ENCODE results near the gene ZBTB7C.

ZBTB7C gene

DNA sequence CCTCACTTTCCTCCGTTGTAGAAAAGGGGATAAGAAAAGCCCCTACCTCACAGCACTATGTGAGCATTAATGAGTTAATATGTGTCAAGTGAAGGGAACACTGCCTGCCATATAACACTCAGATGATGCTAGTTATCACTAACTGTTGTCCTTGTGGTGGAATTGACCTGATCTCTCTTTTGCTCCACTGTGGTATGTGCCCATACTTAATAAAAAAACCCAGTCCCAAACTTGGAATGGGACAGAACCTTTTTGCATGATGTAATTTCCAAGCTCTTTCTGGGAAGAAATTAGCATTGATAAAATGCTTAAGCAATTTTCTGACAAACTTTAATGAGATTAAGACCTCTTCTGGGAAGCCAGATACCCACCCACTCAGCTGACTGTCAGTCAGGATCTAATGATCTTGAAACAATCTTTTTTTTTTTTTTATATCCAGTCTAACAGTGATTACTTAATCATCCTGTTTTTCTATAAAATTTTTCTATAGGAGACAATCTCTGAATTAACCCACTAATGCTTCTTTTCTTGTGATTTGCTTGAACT, 158.7 kb downstream of the ZBTB7C start:
- DNase-seq: no peak

DNA sequence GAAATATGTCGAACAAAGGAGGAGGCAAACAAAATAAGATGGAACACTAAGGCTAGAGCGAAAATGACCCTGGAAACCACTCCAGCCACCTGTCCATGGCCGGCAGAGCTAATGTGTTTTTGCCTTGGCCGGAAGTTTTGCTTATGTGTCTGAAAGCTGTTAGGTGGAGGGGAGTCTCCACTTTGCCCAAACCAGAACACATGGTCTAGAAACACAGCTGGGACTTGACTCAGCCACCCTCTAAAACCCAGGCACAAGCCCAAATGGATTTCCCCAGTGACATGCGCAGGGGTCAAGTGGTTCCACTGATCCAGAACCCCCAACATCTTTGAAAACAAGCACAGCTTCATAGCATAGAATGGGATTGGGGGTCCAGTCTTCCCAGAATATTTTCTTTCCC, 159.3 kb downstream of the ZBTB7C start:
- no peak for DNase-seq

DNA sequence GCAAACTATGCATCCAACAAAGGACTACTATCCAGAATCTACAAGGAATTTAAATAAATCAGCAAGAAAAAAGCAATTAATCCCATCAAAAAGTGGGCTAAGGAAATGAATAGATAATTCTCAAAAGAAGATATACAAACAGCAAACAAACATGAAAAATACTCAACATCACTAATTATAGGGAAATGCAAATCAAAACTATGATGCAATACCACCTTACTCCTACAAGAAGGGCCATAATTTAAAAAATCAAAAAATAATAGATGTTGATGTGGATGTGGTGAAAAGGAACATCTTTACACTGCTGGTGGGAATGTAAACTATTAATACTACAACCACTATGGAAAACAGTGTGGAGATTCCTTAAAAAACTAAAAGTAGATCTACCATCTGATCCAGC, 164.7 kb downstream of the ZBTB7C start:
- DNase-seq: no peak

DNA sequence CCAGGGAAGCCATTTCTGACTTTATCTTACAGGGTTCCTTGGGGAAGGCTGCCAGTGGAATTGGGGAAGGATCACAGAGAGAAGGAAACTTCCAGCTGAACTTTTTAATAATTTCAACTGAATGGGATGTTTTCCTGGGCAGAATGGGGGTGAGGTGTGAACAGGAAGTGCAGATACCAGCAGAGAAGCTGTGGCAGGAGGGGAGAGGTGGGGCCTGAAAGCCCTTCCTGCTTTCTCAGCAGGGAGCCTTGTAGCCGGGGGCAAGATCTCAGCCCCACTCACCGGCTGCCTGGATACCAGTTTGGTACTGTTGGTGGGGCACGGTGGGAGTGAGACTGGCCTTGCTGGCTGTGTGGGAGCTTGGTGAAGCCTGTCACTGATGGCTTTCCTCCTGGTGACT, 170.5 kb downstream of the ZBTB7C start:
- no peak for DNase-seq

DNA sequence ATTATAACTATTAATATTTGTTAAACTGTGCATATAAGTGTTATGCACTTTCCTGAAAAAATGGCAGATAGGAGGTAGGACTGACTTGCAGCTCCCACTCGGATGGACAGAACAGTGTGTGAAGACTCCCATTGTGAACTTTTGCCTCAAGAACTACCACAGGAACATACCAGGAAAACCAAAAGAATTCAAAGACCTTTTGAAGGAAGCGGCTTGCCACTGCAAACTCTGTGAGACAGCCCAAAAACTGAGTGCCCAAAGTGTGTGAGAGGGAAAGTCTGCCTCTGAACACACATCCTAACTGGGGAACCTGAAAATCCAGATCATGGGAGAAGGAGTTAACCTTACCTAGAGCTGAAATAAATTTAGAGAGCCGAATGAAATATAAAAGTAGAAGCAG, 171.0 kb downstream of the ZBTB7C start:
- DNase-seq: no peak

DNA sequence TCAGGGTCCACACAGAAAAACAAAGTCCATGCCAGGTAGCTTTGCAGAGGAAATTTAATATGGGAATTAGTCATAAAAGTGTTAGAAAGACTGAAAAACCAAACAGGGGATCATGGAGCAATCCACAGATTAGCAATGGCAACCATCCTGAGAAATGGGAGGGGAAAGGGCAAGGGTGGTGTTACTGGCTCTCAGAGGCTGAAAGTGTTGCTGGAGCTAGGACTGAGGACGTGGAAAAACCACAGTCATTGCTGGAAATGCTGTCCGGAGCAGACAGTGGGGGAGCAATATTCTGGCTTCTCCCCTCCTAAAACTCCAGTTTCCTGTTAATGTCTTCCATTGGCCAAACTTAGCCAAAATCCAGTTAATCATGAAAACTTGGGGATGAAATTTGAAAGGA, 172.4 kb downstream of the ZBTB7C start:
- no peak for DNase-seq

DNA sequence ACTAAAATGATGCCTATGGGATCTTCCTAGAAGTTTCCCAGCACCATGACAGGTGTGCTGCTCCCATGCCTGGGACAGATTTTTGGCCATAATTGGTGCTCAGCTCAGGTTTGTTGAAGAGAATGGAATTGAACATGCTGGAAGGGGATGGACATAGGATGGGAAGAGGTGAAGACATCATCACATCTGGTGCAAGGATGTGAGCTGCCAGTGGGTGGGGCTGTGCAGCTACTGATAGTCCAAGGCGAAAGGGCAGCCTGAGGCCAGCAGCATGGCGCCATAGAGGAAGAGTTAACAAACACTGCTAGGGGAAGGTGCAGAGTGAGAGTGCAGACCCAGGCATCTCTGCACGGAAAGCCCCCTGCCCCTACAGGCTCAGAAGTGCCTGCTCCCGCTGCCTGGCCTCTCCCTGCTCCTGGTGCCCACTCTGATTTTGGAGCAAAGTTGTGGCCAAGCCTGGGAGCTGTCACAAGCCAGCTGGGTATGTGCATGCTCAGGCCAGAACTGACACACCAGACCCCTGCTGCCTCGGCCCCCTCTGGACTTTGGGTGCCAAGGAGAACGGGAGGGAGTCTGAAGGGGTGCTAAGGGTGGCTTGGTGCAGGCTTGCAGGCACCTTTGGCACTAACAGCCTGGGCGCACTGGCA, 178.6 kb downstream of the ZBTB7C start:
- DNase-seq: peak; percentile 52

DNA sequence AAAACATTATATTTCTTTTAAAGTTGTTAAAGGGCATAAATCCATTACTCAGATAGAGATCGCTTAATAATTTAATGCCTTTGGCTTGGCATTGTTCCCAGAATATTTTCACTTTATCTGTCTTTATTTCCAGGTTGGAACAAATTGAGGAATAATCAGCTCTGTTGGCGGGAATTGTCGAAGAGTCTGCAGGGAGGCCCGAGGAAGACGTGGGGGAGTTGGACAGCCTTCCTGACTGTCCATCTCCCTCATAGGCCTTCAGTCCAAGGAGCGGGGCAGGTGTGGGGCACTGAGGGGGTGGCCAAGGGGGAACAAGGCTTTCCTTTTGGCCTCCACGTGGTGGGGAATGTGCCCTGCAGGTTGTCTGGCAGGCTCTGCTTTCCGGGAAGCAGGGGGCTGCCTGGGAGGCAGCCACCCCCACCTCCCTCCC, 179.6 kb downstream of the ZBTB7C start:
- peak; percentile 69 for DNase-seq

DNA sequence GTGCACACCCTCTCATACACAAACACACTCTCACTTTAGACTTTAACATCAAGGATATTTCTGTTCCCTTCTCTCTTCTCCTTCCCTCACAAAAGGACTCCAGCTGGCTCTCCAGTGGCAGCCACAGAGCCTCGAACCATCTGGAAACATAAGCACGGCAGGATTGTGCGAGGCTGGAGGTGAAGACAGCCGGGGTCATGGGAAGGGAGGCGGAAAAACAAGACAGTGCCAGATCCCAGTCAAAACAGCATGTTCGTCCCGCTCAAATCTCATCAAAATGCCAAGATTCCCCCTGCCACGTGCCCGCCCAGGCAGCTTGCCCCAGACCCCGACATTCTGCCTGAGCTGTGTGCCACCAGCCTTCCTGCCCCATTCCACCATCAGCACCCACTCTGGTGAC, 180.3 kb downstream of the ZBTB7C start:
- peak; percentile 33 for DNase-seq

DNA sequence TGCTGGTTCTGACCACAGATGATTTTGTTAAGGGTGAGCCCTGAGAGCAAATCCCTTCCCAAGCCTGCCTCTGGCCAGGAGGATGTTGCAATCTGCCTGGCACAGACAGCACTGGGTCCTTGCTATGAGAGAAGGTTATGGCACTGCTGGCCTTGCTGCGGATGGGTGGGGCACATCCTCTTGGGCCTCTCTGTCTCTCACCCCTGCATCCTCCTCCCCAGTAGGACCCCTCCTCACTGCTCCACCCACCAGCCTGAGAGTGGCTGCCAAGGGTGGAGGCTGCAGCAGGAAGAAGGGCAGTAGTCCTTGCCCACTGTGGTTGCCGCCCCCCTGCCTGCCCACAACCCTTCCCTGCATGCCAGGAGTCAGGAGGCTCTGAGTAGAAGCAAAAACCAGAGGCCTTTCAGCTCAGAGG, 180.9 kb downstream of the ZBTB7C start:
- peak; percentile 38 for DNase-seq

DNA sequence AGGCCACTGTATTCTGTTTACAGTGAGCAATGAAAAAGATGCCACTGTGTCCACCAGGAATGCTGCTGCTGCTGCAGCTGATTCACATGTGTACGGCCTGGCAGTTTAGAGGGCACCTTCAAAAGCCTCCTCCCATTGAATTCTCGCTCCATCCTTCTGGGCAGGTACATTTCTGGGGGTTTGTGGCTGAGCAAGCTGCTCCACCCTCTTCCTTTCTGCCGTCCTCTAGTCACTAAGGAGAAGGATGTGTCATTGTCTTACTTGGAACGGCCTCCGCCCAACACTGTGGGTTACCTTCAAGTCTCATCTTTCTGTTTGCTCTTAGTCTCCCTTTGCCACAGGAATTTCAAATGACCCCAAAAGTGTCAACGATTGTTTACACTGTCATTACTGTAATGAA, 182.0 kb downstream of the ZBTB7C start:
- peak; percentile 52 for DNase-seq

DNA sequence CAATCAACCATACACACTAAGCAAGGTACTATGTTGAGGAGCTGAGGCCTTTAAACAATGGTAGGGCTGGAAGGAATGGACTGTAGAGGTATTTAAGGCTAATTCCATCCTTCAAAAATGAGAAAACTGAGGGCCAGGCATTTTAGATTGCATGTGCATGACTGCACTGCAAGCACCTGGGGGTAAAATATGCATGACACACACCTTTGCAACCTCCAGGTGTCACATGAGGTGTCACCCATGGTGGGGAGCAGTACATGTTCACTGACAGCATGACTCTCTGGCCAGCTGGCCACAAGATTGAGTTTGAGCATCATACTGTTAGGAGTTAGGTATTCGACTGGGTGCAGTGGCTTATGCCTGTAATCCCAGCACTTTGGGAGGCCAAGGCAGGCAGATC, 182.8 kb downstream of the ZBTB7C start:
- DNase-seq: no peak

DNA sequence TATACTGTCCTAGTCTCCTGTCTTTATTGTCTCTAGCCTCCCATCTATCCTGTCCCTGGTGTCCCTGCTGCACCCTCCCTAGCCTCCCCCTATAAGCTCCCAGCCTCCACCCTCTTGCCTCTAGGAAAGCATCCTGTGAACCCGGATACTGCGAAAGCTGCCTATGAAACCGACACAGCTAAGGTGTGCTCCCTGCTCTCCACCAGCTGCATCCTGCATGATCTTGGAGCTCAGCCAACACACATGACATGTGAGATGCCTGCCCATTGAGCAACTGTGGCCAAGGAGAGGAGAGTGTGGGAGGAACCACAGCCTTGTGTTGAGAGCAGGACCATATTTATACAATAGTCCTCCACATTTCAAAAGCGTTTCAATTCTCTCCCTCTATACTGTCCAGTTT, 187.1 kb downstream of the ZBTB7C start:
- peak; percentile 98 for DNase-seq

DNA sequence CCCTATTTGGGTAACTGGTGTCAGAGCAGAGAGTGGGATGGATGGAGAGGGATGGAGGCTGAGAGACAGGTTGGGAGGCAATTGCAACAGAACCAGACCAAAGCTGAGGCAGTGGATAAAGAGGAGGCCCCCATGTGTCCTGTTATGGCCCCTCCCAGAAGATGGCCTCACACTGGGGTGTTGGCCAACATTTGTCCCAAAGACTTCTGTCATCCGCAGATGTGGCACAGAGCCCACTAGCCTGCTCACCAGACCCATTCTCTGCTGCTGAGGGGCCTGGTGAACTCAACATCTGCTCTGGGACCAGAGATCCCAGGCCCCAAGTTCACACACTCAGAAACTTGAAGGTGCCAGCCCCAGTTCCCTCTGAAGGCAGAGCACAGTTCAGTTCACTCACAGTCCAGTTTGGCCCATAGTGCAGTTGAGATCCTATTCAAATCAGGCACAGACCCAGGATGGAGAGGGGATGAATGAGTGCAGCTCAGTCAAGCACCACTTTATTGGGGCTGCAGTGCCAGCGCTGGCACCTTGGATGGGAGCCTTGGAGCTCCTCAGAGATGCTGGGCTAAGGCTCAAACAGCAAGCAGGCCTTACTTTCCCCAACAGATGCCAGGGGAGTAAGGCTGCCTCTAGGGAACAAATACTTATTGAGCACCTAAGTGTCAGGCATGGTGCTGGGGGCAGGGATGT, 189.2 kb downstream of the ZBTB7C start:
- peak; percentile 40 for DNase-seq

DNA sequence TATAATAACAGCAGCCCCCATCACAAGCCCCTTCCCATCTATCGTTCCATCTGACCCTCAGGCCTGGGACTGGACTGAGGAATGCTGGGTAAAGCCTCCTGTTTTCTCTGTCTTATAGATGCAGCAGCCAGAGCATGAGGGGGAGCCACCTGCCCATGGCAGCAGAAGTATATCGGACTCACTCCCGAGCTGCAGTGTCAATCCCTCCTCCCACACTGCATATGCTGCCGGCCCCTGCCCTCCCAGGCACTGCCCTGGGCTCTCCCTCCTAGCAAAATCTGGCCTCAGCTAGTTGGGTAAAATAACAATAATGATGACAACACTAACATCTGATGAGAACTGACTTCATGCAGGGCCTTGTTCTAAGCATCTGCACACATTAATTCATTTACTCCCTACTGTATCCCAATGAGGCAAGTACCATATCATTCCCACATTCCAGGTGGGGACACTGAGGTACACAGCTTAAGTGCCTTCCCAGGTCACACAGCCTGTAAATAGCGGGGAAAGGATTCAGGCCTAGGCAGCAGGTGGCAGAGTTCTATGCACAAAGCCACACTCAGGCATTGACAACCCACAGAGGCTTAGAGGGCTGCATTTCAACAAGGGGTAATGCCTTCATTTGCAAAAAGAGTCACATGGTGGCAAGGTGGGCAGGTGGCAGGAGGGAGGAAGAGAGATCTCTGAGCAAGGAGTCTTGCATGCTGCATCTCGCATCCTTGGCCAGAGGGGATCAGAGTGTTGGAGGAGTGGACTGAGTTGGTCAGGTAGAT, 190.0 kb downstream of the ZBTB7C start:
- DNase-seq: no peak

DNA sequence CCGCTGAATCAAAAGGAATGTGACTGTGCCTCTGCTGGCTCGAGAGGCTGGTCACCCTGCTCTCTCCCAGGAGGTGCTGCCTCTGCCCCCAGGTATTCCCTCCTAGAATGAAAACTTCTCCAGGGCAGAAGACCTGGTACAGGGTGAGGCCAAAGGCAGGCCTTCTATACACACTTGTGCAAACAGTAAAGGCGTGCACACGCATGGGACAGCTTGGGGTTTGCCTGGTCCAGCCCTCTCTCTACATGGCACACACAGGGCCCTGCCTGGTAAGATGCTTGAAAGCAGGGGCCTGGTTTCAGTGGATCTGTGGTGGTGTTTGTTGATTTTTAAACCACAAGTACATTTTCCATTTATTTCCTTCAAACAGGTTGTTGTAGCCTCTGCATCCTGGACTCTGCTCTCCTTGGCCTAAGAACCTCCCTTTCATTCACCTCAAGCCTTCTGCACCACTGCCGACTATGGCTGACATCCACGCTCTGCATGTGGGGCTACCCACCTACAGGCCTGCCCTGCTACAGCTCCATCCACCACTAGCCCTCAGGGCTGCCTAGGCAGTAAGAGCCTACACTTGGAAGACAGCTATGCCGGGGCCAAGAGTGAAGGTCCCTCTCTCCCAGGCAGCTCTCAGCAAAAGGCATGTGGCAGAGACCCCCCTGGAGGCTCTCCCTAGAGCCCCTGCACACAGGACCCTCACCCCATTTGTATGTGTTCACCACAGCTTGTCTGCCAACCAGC, 190.7 kb downstream of the ZBTB7C start:
- peak; percentile 12 for DNase-seq

DNA sequence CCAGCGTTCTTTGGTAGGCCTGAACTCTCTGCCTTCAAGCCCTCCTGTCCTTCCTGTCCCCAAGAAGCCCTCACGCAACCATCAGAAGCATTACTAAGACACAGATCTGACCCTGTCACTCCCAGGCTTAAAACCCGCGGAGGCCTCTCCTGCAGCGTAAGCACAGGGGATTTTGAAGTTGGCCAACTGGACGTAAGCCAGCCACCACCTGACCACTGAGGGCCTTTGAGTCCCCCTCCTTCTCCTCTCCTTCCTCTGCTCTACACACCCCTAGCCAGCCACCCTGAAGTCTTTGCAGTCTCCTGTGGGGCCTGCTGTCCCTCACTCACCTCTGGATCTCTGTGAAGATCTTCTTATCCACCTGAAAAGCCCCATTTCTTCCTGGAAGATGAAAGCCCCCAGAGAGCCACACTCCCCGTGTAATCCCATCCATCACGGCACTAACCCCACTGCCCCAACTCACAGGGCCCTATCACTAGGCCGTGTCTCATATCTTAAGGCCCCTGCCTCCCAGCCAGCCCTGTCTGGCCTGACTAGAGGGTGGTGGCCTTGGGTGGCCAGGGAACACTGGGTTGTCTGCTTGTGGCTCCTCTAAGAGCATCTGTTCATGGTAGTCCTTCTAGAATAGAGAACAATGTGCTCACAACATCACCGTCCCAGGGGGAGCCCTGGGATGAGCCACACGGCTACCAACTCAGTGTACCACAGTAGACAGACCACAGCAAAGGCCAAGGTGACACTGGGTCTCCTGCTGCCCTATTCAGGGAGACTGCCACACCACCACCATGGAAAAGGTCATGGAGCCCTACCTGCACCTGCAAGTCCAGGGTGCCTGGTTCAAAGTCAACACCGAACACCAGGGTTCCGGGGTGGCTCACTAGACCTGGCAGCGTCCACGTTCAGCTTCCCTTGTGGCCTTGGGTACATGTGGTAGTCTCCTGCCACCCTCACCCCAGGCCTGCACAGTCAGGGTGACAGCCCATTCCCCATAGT, 191.6 kb downstream of the ZBTB7C start:
- DNase-seq: peak; percentile 89

DNA sequence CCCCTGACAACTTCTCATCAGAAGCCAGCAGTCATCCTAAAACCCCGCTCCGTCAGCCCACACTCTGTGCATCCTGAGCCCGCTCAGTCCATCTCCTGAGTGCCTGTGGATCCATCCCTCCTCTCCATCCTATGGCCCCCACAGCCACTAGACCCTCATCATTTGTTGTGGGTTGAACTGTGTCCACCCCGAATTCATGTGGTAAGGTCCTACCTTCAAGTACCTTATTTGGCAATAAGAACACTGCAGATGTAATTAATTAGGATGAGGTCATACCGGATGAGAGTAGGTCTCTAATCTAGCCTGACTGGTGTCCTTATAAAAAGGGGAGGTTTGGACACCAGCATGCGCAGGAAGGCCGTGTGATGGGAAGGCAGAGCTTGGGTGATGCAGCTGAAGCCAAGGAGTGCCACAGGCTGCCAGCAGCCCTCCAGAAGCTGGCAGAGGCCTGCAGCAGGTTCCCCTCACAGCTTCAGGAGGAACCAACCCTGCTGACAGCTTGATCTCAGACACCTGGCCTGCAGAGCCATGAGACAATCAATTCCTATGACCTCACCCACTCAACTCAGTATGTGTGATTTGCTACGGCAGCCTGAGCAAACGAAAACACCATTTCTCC, 192.4 kb downstream of the ZBTB7C start:
- peak; percentile 93 for DNase-seq

DNA sequence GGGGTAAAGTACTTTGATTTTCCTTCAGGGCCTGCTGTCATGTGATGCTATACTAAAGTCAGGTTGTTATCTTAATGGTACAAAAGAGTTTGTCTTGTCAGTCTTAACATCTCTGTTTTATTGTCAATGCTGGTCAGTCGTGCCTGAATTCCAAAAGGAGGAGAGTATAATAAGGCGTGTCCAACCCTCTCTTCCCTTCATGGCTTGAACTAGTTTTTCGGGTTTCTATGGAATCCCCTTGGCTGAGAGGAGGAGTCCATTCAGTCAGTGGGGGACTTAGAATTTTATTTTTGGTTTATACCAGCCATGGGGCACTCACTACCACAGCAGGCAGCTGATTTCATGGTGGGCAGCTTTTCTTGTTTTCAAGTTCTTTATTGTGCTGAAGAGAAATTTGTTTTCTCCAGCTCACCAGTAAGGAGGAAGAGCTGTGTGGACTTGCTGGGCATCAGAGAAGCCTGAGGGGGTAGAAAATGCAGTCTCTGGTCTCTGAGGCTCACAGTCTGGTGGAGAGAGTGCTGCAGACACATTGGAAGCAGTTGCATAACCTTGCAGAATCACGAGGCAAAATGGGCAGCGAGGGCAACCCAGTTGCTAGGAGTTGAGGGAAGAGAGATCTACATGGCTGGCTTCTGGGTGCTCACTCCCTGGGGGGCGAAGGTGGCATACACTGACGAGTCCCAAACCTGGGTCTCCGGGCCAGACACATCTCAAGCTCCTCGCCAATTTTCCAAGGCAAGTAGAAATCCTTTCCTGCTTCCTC, 193.1 kb downstream of the ZBTB7C start:
- peak; percentile 43 for DNase-seq

DNA sequence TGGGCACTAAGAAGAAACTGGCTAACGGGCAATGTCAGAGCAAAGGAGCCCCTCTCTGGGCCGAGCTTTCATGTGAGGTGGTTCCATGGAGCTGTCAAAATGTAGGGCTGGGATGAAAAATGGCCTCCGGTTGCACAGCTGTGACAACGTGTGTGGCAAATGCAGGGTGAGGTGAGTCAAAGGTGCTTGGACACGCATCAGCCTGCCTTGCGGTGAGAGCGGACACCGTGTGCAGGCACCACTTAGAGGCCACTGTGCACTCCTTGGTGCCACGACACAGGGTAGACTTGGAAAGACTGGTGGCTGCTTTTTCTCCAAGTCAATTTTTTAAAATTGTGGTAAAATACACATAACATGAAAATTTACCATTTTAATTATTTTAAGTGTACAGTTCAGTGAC, 195.4 kb downstream of the ZBTB7C start:
- no peak for DNase-seq
